GF-D8 (cell line): ENCODE measurements around the gene DAPK3.
A peak's percentile ranks its signal among the peaks of the same experiment; 100 is the strongest.
"Not testable (repeated sequence)": the region's sequence is repeated elsewhere in the genome, so short reads cannot be mapped to it uniquely, and the experiment has no call there.

Source experiments
- DNase-seq: peaks from one replicate; lab custom pipeline; 2025; lab: John Stamatoyannopoulos, UW

The DAPK3 gene

GRCh38 chr19:3954107-3954506 is 16.8 kb downstream of the DAPK3 start:
- no peak for DNase-seq

GRCh38 chr19:3952755-3953276 is 18.1 kb downstream of the DAPK3 start:
- DNase-seq = not testable (repeated sequence)

- DNase-seq = peak; percentile 6
These were observed 19.7 kb downstream of the DAPK3 start for GRCh38 chr19:3950871-3951861.

- DNase-seq = no peak
These were observed 20.7 kb downstream of the DAPK3 start for GRCh38 chr19:3949997-3950859.

GRCh38 chr19:3949294-3949693 is 21.6 kb downstream of the DAPK3 start:
- DNase-seq = no peak

GRCh38 chr19:3947316-3947933 is 23.5 kb downstream of the DAPK3 start:
- DNase-seq = not testable (repeated sequence)

- no peak for DNase-seq
These were observed 25.1 kb downstream of the DAPK3 start for GRCh38 chr19:3945838-3946237.

- no peak for DNase-seq
These were observed 26.7 kb downstream of the DAPK3 start for GRCh38 chr19:3944018-3944721.

GRCh38 chr19:3942790-3943409 is 28.0 kb downstream of the DAPK3 start:
- DNase-seq = no peak

- not testable (repeated sequence) for DNase-seq
These were observed 32.5 kb downstream of the DAPK3 start for GRCh38 chr19:3938300-3938950.

GRCh38 chr19:3936506-3937442 is 34.1 kb downstream of the DAPK3 start:
- DNase-seq = no peak

GRCh38 chr19:3932931-3933810 is 37.7 kb downstream of the DAPK3 start, which contains the start of gene NMRK2:
TSS of gene NMRK2 (plus strand) at chr19:3933069. CDS start at chr19:3933672, 603 bp downstream.
- DNase-seq = no peak

- DNase-seq = no peak
These were observed 39.9 kb downstream of the DAPK3 start for GRCh38 chr19:3931041-3931440.

GRCh38 chr19:3923912-3924311 is 47.0 kb downstream of the DAPK3 start:
- no peak for DNase-seq

GRCh38 chr19:3923096-3923758 is 47.7 kb downstream of the DAPK3 start:
- DNase-seq = no peak

GRCh38 chr19:3919793-3920192 is 51.1 kb downstream of the DAPK3 start:
- DNase-seq = no peak

- DNase-seq = no peak
These were observed 54.9 kb downstream of the DAPK3 start for GRCh38 chr19:3916033-3916432.

- no peak for DNase-seq
These were observed 56.7 kb downstream of the DAPK3 start for GRCh38 chr19:3914199-3914598.
